ENCODE data around the gene TRMT61A. TPM values are rescaled to one million over a fixed set of nuclear protein-coding genes. Genes with fewer than 3 reads are reported as not detected.

The TRMT61A gene
- total and polyA plus RNA-seq, 10 of the 15 experiments (the other 5 are each of a cell fraction or from before 2014, with no cell fraction given): 0.11 to 21.9 (median 11.4) TPM

DNA sequence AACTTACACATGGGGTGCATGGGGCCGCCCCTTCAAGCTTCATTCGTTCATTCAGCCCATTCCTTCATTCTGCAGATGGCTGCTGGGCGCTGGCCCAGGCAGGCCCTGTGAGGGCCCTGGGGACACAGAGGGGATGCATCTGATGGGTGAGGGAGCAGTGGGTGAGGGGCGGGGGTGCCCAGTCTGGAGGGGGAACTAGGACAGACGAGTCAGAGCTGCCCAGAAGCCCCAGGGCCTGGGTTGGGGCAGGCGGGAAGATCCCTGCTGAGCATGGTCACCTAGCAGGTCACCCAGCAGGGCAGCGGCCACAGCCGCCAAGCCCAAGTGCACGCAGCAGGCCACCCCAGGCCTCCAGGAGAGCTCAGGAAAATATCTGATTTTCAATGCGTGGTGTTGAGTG is 14.1 kb downstream of the TRMT61A start:
- WGBS (ENCODE audit: insufficient coverage, insufficient replicate concordance, low lambda C conversion rate, missing lambda C conversion rate): 52% methylated on average over 10 of the region's 10 CpGs
- H3K79me2 ChIP-seq (ENCODE audit: control insufficient read depth, insufficient read depth, low read length): no peaks in the 10 kb centered on the region
- FAIRE-seq (no peak), ATAC-seq (no peak), DNase-seq (ENCODE audit: low read depth, low spot score) (no peak)
- intact Hi-C loops (cut with micrococcal nuclease; ENCODE audit: unreplicated experiment) (no loop called here), in situ Hi-C loops (cut with MboI) (no loop called here)
- ChIA-PET POLR2A (interaction anchor here (1.3 kb wide), 1 partner anchor 23 kb away, joined by 4 read pairs; no protein-coding TSS in a partner anchor), SMC1A (ENCODE audit: uncharacterized antibody, unreplicated experiment) (interaction anchor here (1.9 kb wide), 1 partner anchor 22 kb away, joined by 5 read pairs; no protein-coding TSS in a partner anchor), RAD21 (ENCODE audit: unreplicated experiment) (no interaction called here), CTCF (interaction anchor here (2.8 to 5.7 kb wide), 2 partner anchors 25 kb away, joined by 16 to 53 read pairs; no protein-coding TSS in a partner anchor)
- no peak overlapping the region for H3K9ac ChIP-seq (ENCODE audit: control insufficient read depth, insufficient read depth, low read length)
- no TSS peak for BruUV-seq (replicated peaks)
- H3K4me2 ChIP-seq (ENCODE audit: control insufficient read depth, insufficient read depth): no peak overlapping the region
- TF ChIP-seq, protein P1, sequence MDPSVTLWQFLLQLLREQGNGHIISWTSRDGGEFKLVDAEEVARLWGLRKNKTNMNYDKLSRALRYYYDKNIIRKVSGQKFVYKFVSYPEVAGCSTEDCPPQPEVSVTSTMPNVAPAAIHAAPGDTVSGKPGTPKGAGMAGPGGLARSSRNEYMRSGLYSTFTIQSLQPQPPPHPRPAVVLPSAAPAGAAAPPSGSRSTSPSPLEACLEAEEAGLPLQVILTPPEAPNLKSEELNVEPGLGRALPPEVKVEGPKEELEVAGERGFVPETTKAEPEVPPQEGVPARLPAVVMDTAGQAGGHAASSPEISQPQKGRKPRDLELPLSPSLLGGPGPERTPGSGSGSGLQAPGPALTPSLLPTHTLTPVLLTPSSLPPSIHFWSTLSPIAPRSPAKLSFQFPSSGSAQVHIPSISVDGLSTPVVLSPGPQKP (IDR thresholded peaks at IDR 0.05; ENCODE audit: low read depth, low read length): no peak
- TF ChIP-seq TBL1XR1 (IDR thresholded peaks at IDR 0.05; ENCODE audit: low read depth, low read length) (no peak), CHD2 (IDR thresholded peaks at IDR 0.05; ENCODE audit: borderline replicate concordance, low read depth, low read length) (no peak), ATF7 (IDR thresholded peaks at IDR 0.05; ENCODE audit: low read depth) (no peak), KDM1A (IDR thresholded peaks at IDR 0.05; ENCODE audit: borderline replicate concordance) (no peak), RFX5 (IDR thresholded peaks at IDR 0.05; ENCODE audit: low read depth, low read length) (no peak), MXI1 (IDR thresholded peaks at IDR 0.05; ENCODE audit: low read depth, low read length) (no peak), RBBP5 (conservative IDR thresholded peaks at IDR 0.05) (no peak), SREBF1 (IDR thresholded peaks at IDR 0.05; ENCODE audit: low read length) (no peak), GATAD2B (conservative IDR thresholded peaks at IDR 0.05; ENCODE audit: low read depth) (no peak), HDAC2 (IDR thresholded peaks at IDR 0.05) (no peak), CREM (IDR thresholded peaks at IDR 0.05; ENCODE audit: low read depth) (no peak), CEBPB (IDR thresholded peaks at IDR 0.05; ENCODE audit: borderline replicate concordance in 1 of 2, low read depth in 2 of 2, low read length in 2 of 2) (no peak), ZZZ3 (IDR thresholded peaks at IDR 0.05; ENCODE audit: control insufficient read depth, insufficient read length, low read depth) (no peak)
- TF ChIP-seq, protein P2, sequence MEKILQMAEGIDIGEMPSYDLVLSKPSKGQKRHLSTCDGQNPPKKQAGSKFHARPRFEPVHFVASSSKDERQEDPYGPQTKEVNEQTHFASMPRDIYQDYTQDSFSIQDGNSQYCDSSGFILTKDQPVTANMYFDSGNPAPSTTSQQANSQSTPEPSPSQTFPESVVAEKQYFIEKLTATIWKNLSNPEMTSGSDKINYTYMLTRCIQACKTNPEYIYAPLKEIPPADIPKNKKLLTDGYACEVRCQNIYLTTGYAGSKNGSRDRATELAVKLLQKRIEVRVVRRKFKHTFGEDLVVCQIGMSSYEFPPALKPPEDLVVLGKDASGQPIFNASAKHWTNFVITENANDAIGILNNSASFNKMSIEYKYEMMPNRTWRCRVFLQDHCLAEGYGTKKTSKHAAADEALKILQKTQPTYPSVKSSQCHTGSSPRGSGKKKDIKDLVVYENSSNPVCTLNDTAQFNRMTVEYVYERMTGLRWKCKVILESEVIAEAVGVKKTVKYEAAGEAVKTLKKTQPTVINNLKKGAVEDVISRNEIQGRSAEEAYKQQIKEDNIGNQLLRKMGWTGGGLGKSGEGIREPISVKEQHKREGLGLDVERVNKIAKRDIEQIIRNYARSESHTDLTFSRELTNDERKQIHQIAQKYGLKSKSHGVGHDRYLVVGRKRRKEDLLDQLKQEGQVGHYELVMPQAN (conservative IDR thresholded peaks at IDR 0.05): no peak
- no peaks in the 10 kb centered on the region for H3K36me3 ChIP-seq (ENCODE audit: control insufficient read depth in 2 of 2, insufficient read depth in 2 of 2, low read length in 1 of 2)
- no peaks in the 10 kb centered on the region for H3K4me1 ChIP-seq (ENCODE audit: control insufficient read depth, insufficient read depth, low read length)
- no peaks in the 10 kb centered on the region for H3K9me3 ChIP-seq (replicated peaks; ENCODE audit: control insufficient read depth, insufficient read depth, low read length)
- H4K20me1 ChIP-seq (ENCODE audit: control insufficient read depth, insufficient read depth): no peaks in the 10 kb centered on the region
- no peak overlapping the region for H3K27ac ChIP-seq (ENCODE audit: control insufficient read depth, insufficient read depth)
- H3K27me3 ChIP-seq (replicated peaks in 1 of 2; ENCODE audit: control insufficient read depth in 2 of 2, insufficient read depth in 2 of 2, low read length in 1 of 2): no peaks in the 10 kb centered on the region
- no peak overlapping the region for H2AFZ ChIP-seq (ENCODE audit: control insufficient read depth, low read depth, low read length)
- H3K4me3 ChIP-seq: no peak overlapping the region
